Measurements from ENCODE around the gene AFF3.

Gene AFF3

DNA sequence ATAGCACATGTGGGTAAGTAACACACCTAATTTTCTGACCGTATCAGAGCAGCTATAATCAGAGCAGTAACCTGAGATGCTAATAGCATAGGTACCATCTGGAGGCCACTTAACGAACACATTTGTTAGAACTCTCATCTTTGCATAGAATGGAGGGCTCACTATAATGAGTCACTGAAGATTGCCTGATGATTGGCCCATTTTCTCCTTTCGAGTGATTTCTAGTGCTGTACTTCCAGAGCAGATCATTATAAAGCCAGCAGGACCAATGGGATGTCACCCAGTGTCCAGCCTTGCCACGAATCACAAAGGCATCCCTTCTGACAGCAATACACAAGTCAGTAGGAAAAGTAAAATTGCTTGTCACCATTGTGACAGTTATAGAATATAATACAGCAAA, 570.9 kb downstream of the AFF3 start:
- DNase-seq, result no peak

DNA sequence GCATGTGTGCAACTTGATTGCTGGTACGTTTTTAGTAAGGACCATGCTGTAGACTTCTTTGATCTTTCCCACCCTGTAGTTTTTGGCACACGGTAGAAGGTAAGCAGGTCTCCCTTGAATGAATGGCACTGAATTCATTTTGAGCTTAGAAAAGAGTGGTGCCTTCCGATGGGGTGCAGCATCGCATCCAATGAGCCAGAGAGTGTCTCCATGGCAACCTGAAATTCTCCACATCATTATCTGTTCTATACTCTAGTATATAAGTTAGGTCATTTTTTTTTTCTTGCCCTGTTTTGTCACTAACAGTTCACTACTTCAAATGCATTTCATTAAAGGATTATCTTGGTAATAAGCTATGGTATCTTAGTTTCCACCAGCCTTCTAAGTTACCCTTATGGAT, 571.4 kb downstream of the AFF3 start:
- DNase-seq, result no peak

DNA sequence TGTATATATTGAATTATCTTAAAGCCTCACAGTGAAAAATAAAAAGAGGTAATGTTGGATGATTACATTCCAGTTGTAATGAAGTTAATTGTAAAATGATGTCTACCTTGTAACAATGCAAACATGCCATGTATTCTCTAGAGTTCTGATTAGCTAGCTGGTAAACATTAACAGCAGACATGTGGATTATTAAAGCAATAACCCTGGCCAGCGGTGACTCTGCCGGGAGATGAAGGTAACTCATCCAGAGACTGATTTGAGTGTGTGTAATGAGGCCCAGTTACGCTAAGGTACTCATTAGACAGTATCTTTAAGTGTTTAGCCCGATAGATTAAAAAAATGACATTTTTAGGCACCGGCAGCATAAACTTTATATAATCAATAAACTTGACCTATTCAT, 573.0 kb downstream of the AFF3 start:
- no peak for DNase-seq

DNA sequence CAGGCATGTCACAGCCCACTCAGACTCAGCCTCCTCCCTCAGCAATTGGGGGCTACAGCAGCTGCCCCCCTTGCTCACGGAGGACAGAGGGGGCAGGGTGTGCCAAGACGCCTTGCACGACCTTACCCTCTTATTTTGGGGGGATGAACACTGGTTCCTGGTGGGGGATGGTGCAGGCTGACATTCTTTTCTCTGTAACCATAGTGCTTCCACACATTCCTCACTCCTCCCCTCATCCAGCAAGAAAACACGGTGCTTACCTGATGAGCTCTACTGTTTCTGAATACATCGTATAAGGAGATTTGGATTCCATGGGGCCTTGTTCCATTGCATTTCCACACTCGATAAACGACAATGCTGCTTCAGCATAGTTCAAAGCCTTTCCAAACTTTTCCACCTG, 577.2 kb downstream of the AFF3 start:
- no peak for DNase-seq

DNA sequence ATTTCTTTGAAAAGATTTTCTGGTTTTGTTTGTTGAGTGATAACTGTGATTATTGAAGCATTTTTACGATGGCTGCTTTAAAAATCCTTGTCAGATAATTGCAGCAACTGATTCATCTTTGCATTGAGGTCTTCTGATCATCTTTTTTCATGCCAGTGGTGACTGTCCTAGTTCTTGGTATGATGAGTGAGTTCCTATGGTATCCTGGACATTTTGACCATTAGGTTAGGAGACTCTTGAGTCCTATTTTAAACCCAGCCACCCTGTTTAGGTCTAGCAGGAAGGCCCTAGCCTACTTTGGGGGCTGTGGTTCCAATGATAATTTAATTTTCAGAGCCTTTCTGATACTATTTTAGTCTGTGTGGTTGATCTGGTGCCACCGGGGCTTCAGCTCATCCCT, 579.9 kb downstream of the AFF3 start:
- no peak for DNase-seq

DNA sequence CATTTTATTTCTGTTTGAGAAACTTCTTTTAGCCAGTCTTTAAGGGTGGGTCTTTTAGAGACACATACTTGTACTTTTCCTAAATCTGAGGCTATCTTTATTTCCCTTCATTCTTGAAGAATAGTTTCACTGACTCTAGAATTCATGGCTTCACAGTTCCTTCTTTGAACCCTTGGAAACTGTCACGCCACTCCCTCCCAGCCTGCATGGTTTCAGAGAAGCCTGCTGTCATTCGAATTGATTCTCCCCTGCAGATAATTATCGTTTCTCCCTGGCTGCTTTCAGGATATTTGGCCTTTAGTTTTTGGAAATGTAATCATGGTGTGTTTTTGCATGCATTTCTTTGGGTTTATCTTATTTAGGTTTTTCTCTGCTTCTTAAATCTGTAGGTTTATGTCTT, 580.6 kb downstream of the AFF3 start:
- DNase-seq, result no peak

DNA sequence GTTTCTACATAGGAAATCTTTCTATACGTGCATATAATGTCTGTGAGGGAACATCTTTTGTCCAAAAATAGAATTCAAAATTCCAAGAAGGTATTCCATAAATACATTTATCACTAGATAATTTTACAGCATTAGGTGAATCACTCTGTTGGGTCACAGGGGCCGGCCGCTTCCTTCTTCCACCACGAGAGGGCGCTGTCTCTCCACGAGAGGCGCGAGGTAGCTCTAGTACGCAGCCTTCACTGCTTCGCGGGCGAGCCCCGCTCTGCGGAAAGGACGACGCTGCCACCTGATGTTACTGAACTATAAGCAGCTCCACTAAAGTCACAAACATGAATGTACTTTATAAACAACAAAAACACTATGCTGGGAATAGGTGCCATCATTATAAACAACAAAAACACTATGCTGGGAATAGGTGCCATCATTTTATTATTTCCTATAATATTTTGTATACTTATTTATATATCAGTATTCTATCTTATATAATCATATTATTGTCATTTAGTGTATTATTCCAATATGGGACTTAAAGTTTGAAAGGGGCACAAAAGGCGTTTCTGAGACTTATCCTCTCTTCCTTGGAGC, 583.2 kb downstream of the AFF3 start:
- DNase-seq, result peak; percentile 90

DNA sequence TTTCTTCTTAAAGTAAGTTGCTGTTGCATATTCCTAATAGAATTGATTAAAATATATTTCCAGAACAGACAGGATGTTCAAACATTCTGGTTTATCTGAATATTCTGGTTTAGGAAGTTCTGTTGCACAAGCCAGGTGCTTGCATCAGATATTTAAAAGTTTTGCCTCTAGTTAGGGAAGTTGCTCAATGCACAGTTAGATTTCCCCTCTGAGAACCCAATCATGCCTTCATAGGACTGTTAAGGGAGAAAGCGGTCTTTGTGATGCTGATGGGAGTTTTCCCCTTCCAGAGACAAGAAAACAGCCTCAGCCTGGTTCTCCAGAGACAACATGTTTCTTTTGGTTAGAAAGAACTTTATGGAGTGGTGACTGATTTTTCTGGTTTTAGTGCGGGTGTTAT, 587.0 kb downstream of the AFF3 start:
- DNase-seq, result no peak

DNA sequence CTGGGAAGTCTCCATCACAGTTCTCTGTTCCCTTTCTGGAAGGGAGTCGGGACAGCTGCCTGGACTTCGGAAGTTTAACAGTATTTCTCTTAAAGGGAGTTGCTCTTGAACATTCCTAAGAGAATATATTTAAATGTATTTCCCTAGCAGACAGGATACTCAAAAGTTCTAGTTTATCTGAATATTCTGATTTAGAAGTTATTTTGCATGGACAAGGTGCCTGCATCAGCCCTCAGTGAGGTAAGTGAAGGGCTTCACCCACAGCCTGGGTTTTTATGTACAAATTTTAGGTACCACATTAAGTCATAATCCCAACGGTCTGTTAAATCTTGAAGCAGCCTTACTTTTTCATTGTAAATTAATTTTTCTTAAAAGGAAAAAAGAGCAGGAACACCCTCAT, 587.5 kb downstream of the AFF3 start:
- no peak for DNase-seq

DNA sequence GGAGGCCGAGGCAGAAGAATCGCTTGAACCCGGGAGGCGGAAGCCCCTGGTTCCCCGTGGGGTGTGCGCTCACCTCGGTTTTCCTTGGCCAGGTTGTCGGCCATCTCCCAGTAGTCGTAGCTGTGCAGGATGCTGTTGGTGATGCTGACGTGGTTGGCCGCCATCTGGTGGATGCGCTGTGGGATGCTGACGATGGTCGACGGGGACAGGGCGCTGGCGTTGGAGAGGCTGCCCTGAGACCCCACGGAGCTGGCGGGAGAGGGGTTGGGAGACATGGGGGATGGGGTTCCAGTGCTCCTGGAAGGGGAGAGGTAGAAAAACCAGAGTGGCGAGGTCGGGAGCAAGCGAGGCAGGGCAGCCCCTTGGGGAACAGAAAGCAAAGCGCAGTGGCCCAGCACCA, 588.2 kb downstream of the AFF3 start:
- no peak for DNase-seq

DNA sequence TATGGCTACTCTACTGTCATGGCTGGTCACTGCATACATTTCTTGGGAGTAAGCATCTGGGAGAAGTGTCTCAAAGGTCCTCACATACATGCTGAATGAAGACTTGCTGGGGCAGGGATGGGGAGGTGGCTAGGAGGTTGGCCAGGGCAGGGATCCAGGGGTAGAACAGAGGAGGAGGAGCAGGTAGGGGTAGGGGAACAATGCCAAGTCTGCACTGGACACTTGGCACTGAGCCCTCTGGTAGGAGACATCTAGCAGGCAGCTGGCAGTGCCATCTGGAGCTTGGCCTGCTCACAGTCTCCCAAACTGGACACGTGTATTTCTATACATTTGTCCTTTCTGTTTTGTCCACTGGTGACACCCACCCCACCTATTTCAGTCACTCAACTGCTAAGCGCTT, 589.9 kb downstream of the AFF3 start:
- DNase-seq, result no peak

DNA sequence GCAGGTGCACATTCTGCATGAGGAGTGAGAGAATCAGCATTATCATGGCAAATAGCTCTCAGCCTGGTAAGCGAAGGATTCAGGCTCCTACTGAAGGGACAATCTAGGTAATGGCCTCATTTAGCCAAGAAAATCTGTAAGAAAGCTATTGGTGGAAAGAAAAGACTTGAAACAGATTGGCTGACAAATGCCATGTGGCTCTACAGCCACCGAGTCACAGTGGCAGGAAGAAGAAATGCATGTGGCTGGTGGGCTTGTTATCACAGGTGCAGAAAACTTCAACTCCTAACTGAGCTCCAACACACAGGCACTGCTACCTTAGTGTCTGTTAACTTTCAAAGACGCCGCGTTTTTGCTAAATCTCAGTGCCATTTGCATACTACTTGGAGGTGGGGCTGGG, 592.0 kb downstream of the AFF3 start:
- DNase-seq, result no peak

DNA sequence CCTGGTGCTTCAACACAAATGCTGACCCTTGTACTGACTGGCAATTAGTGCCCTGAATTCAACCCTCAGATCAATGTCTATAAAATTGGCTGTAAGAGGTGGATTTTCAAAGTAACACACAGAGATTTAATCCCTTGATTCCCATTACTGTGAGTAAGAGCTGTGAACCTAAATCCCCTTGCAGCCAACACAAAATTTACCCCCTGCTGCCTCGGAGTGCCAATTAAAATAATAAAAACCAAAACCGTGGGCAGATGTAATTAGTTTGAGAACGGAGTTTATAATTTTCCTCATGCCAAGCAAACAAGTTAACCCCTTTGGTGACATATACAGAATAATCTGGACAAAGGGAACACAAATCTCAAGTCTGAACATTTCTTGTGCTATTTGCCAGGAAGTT, 596.8 kb downstream of the AFF3 start:
- no peak for DNase-seq

DNA sequence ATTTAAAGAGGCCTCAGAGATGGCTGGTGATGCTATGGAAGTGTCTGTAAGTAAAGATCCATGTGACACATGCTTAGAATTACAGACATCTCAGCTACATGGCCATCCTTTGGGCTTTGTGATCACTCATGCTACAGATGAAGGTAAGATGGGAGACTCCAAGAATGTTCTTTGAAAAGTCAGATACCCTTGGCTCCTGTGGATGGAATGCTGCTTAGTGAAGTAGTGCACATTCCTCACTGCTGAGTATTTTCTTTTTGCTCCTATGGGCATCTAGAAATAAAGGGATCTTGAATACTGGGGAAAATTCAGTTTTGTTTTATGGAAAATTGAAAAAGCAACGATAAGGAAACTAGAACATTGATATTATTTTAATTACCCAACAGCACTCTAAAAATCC, 597.3 kb downstream of the AFF3 start:
- DNase-seq, result no peak

DNA sequence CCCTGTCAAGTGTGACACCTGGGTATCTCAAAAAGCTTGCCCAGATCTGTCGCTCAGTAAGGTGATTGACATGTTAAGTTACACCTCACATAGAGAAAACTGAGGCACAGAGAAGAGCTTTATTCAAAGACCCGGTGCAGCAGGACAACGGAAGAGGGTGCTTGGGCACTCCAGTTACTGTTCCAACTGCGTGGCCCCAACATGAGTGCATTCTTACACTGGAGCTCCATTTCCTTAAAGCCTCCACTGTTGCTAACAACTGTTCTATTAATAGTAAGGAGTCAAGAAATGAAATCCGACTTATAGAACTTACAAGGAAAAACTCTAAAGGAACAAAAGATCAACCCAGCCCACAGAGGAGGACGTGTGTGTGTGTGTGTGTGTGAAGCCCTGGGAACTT, 597.8 kb downstream of the AFF3 start:
- DNase-seq, result no peak

DNA sequence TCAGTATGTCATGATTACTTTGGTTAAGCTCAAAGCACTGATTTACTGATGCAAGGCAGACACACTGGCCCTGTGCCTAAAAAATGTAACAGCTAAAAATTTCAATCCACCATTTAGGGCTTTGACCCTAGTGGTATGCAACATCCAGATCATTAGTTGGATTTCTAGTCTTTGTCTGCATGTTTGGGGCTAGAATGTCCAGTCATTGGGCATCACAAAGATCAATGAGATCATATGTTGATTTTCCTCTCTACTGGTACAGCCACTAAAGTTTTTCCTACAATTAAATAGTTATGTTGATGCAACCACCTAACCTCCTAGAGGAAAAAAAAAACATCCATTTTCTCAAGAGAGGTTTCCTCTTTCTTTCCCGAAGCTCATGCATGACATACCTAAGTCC, 599.1 kb downstream of the AFF3 start:
- no peak for DNase-seq

DNA sequence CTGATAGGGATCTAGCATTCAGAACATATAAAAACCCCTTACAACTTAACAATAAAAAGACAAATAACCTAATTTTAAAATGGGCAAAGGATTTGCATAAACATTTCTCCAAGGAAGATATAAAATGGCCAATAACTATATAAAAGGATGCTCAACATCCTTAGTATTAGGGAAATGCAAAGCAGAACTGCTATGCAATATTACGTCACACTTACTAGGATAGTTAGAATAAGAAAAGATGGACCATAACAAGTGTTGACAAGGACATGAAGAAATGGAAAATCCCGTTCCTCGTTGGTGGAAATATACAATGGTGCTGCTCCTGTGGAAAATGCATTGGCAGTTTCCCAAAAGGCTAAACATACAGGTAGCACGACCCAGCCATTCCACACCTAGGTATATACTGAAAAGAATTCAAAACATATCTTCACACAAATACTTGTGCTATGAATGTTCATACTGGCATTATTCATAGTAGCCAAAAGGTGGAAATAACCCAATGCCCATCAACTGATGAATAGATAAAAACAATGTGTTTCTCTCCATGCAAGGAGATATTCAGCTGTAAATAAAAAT, 604.4 kb downstream of the AFF3 start:
- no peak for DNase-seq

DNA sequence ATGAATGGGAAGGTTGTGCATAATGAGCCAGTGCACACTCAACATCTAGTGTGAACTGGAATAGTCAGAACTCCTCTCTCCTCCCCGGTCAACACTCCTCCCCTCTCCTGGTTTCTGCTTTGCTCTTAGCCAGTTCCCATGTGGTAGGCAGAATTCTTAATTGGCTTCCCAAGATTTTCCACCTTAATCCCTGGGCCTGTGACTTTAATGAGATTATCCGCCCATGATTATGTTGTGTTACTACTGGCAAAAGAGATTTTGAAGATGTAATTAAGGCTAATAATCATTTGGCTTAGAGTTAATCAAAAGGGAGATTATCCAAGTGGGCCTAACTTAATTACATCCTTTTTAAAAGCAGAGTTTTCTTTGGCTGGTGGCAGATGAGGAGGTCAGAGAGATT, 618.3 kb downstream of the AFF3 start:
- DNase-seq, result no peak

DNA sequence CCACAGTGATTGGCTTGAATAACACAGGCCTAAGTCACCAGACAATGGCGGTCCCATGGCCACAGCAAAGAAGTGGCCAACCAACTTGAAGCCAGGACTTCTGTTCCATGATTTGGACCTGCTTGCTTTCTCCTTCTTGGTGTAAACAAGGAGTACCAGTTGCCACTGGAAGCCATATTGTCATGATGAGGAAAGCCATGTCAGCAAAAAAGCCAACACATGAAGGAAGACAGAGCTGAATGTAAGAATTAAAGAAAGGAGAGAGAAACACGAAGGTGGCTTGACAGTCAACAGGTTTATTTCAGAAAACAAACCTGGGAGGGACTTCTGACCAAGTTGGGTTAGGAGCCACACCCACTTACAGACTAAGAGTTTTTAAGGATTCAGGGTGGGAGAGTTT, 620.2 kb downstream of the AFF3 start:
- DNase-seq, result no peak

DNA sequence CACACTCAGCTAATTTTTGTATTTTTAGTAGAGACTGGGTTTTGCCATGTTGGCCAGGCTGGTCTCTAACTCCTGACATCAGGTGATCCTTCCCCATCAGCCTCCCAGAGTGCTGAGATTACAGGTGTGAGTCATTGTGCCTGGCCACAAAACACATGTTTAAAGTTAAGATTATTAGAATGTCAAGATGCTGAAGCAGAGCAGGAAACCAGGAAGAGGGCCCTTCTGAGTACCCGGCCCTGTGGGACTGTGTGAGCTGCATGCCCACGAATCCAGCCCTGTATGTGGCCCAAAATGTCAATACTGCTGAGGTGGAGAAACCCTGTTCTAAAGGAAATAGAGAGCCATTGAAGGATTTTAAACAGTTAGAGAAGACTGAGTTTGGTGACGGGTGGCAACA, 621.6 kb downstream of the AFF3 start:
- no peak for DNase-seq

DNA sequence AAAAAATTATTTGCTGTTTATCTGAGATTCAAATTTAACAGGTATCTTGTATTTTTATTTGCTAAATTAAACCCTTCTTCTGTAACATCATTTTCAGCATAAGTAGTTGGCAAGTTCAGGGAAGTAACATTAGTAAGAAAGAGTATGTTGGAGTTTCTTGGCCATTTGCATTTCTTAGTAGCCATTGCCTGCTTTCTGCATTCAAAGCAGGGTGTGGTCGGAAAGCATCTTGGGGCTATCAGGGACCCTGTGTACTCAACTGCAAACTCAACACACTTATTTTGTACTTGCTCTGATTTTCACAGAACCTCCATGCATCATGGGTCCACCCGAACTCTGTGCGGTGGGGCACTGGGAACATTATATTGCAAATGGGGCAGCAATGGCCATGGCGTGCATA, 622.2 kb downstream of the AFF3 start:
- no peak for DNase-seq

DNA sequence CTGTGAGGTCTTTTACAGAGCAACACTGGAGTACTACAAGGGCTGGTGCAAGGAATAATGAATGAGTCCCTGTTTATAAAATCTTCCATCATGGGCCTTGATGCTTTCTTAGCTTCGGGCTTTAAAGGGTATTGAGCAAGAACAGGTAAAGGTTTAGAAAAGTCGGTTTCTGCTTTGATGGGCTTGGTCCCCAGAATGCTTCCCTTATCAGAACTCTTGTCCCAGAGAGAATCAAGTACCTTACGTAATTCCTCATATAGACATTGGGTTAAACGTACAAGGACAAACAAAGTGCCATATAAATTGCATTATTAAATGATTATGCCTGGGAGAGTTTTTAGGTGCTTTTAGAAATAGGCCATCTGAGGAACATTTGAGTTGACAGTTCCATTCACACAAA, 628.0 kb downstream of the AFF3 start:
- DNase-seq, result no peak

DNA sequence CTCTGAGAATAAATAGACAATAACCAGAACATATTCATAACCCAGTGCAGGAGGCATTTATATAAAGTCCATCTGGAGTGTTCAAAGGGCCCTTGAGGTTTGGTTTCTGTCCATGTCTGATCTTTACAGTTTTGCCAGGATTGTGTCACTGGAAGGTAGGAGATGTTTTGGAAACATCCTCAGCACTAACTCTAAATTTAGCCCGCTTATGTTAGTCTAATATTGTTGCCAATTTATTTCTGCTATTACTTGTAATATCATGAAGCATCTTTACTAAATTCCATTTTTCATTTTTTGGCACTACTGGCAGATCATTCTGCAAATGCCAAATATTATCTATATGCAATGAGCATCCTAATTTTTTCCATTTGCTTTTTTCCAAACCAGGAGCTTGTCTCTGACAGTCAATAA, 630.2 kb downstream of the AFF3 start:
- DNase-seq, result no peak

DNA sequence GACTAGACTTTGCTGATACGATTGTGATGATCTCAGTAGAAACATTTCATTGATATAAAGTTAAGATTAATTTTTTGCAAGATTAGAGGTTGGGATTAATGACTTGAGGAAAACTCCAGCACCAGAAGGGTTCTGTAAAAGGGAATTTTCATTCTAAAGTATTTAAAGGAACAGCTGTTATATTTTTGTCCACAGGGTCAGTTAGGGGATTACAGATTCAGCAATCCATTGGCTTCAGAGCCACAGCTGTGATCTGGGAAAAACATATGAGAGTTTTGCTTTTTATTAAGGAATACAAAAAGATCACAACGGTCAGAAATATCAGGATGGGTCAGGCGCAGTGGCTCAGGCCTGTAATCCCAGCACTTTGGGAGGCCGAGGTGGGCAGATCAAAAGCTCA, 633.0 kb downstream of the AFF3 start:
- no peak for DNase-seq

DNA sequence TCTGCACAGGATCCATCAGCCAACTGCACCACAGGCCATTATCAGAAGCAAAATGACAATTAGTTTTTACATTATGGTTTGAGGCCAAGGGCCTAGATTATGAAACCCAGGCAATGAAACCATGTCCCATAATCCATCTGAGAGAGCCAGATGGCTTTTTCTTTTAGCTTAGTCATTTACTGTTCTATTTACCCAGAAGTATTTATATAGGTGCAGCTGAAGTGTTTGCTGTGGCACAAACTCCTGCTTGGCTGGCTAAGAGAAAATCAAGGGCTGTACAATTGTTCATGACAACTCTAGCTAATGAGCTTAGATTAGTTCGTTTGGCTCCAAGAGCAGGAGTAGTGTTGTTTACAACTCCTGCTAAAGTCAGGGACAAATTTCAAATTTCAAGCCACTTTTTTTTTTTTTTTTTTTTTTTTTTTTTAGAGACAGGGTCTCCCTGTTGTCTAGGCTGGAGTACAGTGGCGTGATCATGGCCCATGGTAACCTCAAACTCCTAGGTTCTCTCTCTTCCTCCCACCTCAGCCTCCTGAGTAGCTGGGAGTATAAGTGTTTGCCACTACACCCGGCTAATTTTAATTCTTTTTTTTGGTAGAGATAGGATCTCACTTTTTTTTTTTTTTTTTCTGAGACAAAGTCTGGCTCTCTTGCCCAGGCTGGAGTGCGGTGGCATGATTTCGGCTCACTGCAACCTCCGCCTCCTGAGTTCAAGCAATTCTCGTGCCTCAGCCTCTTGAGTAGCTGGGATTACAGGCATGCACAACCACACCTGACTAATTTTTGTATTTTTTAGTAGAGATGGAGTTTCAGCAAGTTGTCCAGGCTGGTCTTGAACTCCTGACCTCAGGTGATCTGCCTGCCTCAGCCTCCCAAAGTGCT, 634.2 kb downstream of the AFF3 start:
- no peak for DNase-seq
